NB4 (cell line): Measurements from ENCODE around the gene CYP4F2.

Experiments used
- CTCF ChIP-seq: IDR thresholded peaks from one replicate; pipeline ENCODE4 v1.5.1; 2012; ENCODE audit warnings: low read depth, low read length
- MYC ChIP-seq: IDR thresholded peaks from 2 replicates; pipeline ENCODE4 v1.6.1; 2011; ENCODE audit warnings: low read depth, low read length

- no peak for TF ChIP-seq CTCF
- no peak for TF ChIP-seq MYC
Observed at GRCh38 chr19:15843203-15843893, 54.5 kb downstream of the CYP4F2 start.
